AG04449 (cell line): ENCODE results near the gene OR1J1.

Source experiments
- CTCF ChIA-PET: fragments of 350-600 bp; formaldehyde crosslinking; extraction: SDS; loops from one replicate; lab custom pipeline; 2021; ENCODE audit warnings: antibody characterized with exemption; lab: Yijun Ruan, JAX
- POLR2A ChIA-PET: fragments of 400-600, 350-600 bp; formaldehyde crosslinking; extraction: SDS; loops from one replicate; lab custom pipeline; 2020; ENCODE audit warnings: antibody characterized with exemption, inconsistent platforms; lab: Yijun Ruan, JAX
- DNase-seq: peaks from one replicate; pipeline ENCODE4 v3.0.0-alpha.2; 2010; ENCODE audit warnings: low read depth, low spot score
- H3K4me3 ChIP-seq: 2 replicates; pipeline ENCODE4 v1.5.1; 2011; ENCODE audit warnings: low read depth, mild to moderate bottlenecking, control low read depth, low read length
- TF ChIP-seq, protein P1 (sequence below): IDR thresholded peaks from one replicate; pipeline ENCODE4 v1.5.1; 2011; ENCODE audit warnings: mild to moderate bottlenecking, moderate library complexity, low read length, control low read depth, inconsistent platforms; ENCODE audit not compliant: insufficient read depth; ENCODE audit errors: missing control alignments

OR1J1 gene

DNA sequence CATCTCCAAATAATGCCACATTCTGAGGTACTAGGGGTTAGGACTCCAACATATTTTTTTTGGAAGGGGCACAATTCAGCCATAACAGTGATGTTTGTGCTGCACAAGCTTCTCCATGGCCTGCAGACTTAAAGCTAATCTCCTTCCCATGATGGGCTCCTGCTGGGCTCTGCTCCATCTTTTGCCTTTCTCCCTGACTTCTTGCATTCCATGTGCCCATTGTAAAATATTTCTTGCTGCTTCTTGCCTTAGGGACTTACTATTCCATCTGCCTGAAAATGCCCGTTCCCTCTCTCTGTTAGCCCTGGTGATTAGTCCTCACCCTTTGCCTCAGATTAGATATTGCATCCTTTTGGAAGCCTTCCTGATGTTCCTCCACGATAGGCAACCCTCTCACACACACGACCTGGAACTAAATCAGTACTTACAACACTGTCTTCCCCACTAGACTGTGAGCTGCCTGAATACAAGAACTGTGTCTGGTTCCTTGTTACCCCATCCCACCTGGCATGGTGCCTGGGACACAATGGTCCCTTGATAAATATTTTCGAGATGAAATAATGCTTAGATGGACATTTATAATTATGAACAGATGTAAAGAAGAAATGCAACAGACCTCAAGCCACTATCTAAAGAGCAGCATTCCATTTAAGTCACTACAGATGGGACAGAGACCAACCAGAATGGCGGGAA, 33.5 kb downstream of the OR1J1 start:
- DNase-seq: no peak
- ChIA-PET POLR2A (no interaction called here), CTCF (interaction anchor here (1.0 to 3.1 kb wide), 4 partner anchors 9 to 94 kb away, joined by 3 to 10 read pairs (median 5); no protein-coding TSS in a partner anchor)
- TF ChIP-seq, protein P1, sequence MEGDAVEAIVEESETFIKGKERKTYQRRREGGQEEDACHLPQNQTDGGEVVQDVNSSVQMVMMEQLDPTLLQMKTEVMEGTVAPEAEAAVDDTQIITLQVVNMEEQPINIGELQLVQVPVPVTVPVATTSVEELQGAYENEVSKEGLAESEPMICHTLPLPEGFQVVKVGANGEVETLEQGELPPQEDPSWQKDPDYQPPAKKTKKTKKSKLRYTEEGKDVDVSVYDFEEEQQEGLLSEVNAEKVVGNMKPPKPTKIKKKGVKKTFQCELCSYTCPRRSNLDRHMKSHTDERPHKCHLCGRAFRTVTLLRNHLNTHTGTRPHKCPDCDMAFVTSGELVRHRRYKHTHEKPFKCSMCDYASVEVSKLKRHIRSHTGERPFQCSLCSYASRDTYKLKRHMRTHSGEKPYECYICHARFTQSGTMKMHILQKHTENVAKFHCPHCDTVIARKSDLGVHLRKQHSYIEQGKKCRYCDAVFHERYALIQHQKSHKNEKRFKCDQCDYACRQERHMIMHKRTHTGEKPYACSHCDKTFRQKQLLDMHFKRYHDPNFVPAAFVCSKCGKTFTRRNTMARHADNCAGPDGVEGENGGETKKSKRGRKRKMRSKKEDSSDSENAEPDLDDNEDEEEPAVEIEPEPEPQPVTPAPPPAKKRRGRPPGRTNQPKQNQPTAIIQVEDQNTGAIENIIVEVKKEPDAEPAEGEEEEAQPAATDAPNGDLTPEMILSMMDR: no peak
- no peak overlapping the region for H3K4me3 ChIP-seq

DNA sequence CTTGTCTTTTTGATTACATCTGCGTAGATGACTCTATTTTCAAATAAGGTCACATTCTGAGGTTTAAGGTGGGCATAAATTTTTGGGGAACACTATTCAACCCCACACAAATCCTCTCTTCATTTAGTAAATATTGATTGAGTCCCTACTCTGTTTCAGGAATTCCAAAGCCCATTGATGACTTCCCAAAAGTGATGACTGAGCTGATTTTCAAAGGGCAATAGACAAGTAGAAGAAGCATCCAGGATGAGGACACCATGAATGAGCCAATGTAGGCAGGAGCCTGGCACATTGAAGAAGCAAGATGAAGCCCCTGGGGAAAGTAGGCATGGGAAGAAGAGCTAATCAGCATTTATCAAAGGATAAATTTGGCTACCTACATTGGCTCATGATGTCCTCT, 35.2 kb downstream of the OR1J1 start:
- TF ChIP-seq, protein P1: no peak
- CTCF ChIA-PET: interaction anchor here (0.9 to 3.1 kb wide), 6 partner anchors 11 to 343 kb away, joined by 3 to 10 read pairs (median 4); no protein-coding TSS in a partner anchor
- H3K4me3 ChIP-seq: no peak overlapping the region
- POLR2A ChIA-PET: no interaction called here
- no peak for DNase-seq
